Spleen (tissue), 11 donors: ENCODE data around the gene RFX1. TPM values are rescaled to one million over a fixed set of nuclear protein-coding genes. Genes with fewer than 3 reads are reported as not detected.

Source experiments
- DNase-seq: peaks from one replicate; pipeline ENCODE4 v3.0.0-alpha.2; 2020
- H3K27ac ChIP-seq, 8 donors: fragments of 200-600 bp; sonication (generic) in 7 of 8; 1 replicate in 4 of 8; 2 replicates in 4 of 8; pipeline versions ENCODE4 v1.5.0 to v1.8.0; 2016 to 2021; ENCODE audit warnings: inconsistent platforms in 4 of 8, mild to moderate bottlenecking in 4 of 8, moderate library complexity in 1 of 8
- H3K27me3 ChIP-seq, 7 donors: fragments of 200-600 bp; sonication (generic) in 6 of 7; replicated peaks in 1 of 7; 1 replicate in 4 of 7; 2 replicates in 3 of 7; pipeline versions ENCODE4 v1.5.0 to v1.8.0; 2016 to 2021; ENCODE audit warnings: inconsistent platforms in 3 of 7, mild to moderate bottlenecking in 1 of 7
- H3K36me3 ChIP-seq, 6 donors: fragments of 200-600 bp; sonication (generic) in 5 of 6; 1 replicate in 4 of 6; 2 replicates in 2 of 6; pipeline versions ENCODE4 v1.5.0 to v1.8.0; 2016 to 2021; ENCODE audit warnings: inconsistent platforms in 2 of 6
- H3K4me1 ChIP-seq, 6 donors: fragments of 200-600 bp; sonication (generic) in 5 of 6; 1 replicate in 3 of 6; 2 replicates in 3 of 6; pipeline versions ENCODE4 v1.5.0 to v1.8.0; 2016 to 2021; ENCODE audit warnings: inconsistent platforms in 3 of 6
- H3K4me3 ChIP-seq, 8 donors: fragments of 200-600 bp; sonication (generic) in 7 of 8; 1 replicate in 4 of 8; 2 replicates in 4 of 8; pipeline versions ENCODE4 v1.5.0 to v1.8.0; 2016 to 2021; ENCODE audit warnings: inconsistent platforms in 4 of 8, mild to moderate bottlenecking in 4 of 8, moderate library complexity in 2 of 8
- H3K9me3 ChIP-seq, 8 donors: fragments of 200-600 bp; sonication (generic) in 7 of 8; 1 replicate in 4 of 8; 2 replicates in 4 of 8; pipeline versions ENCODE4 v1.5.0 to v1.8.0; 2016 to 2021; ENCODE audit warnings: inconsistent platforms in 4 of 8
- CTCF ChIP-seq, 11 experiments: fragments of 200-600 bp in 7 of 11; fragments of 450-650 bp in 4 of 11; sonication (generic) in 4 of 11; IDR thresholded peaks in 8 of 11; conservative IDR thresholded peaks in 3 of 11; 1 replicate in 7 of 11; 2 replicates in 4 of 11; pipeline versions ENCODE4 v1.4.0 to v1.8.0; 2016 to 2021; ENCODE audit warnings: antibody characterized with exemption in 11 of 11, inconsistent platforms in 4 of 11, mild to moderate bottlenecking in 1 of 11
- POLR2A ChIP-seq, 3 donors: fragments of 450-650 bp; IDR thresholded peaks; one replicate each; pipeline ENCODE4 v1.5.1; 2017; ENCODE audit warnings: antibody characterized with exemption in 3 of 3, mild to moderate bottlenecking in 1 of 3
- POLR2AphosphoS5 ChIP-seq, 3 donors: sonication (generic); formaldehyde crosslinking; IDR thresholded peaks; one replicate each; pipeline ENCODE4 v1.5.1; 2017; ENCODE audit warnings: antibody characterized with exemption in 3 of 3
- WGBS, 5 donors: extraction: QIAGEN DNeasy Blood & Tissue Kit in 3 of 5; methylation state at CpG; one replicate each; pipeline versions ENCODE4 v1.1.5 to v1.1.7; 2013 to 2018; 5-methylcytosine and 5-hydroxymethylcytosine counted together
- intact Hi-C: fragments of 100-400 bp; cut with DNase I; formaldehyde crosslinking; loops from one replicate; pipeline ENCODE4 v1.15.0; 2023; ENCODE audit warnings: low total_unique reads
- polyA plus RNA-seq, 3 donors: library from polyadenylated mRNA; stranded (reverse); fragments of 200-250 nt; gene quantifications; one replicate each; pipeline ENCODE4 v1.2.1, GENCODE V29; 2013
- total RNA-seq, 7 donors: library from RNA; depleted of rRNA in 3 of 7; stranded (reverse); fragments of >200 nt in 3 of 7; fragmentation: NEBNext Ultra II Directional in 4 of 7; extraction: Animal tissue kit (Norgen Biotek cat#: 25700) in 4 of 7; gene quantifications; one replicate each; pipeline versions ENCODE4 v1.1.0 to v1.2.1, GENCODE V29; 2016 to 2021
- donor health status: healthy with polysubstance abuse.
- donor health status: DM: no; HTN: no; CAD: no; lungs with moderate emphysema.
- donor health status: DM: no; HTN: no; CAD: no.
- donor health status: Bipolar disorder and iron deficiency.
- donor health status: healthy.
- donor health status: DM: no; HTN: no; CAD: no.
- donor health status: DM: yes; HTN: yes; CAD: no.

The RFX1 gene
- total and polyA plus RNA-seq, 10 donors = 2.2 to 22.4 (median 10.9) TPM

- Histone ChIP-seq H3K4me3 (no peak overlapping the region), H3K36me3 (peaks cover 0 to 100% (median 71%) of the 10 kb centered on the region in 6 donors), H3K27ac (no peak overlapping the region), H3K9me3 (peaks cover 0 to 12% (median 4%) of the 10 kb centered on the region in 8 donors), H3K4me1 (peaks cover 0 to 8% (median 0%) of the 10 kb centered on the region in 6 donors), H3K27me3 (no peaks in the 10 kb centered on the region)
- intact Hi-C loops = no loop called here
- no peak for DNase-seq
- WGBS, 5 donors = 90 to 97% (median 94%) methylated on average over 23 to 34 of the region's 34 CpGs
- no peak for TF ChIP-seq POLR2A (IDR thresholded peaks at IDR 0.05)
- TF ChIP-seq POLR2AphosphoS5 (IDR thresholded peaks at IDR 0.05) = no peak
- TF ChIP-seq CTCF (IDR thresholded peaks at IDR 0.05 in 8 of 11, conservative IDR thresholded peaks at IDR 0.05 in 3 of 11) = no peak
These were observed 87.3 kb downstream of the RFX1 start for GRCh38 chr19:13918726-13919411.

- Histone ChIP-seq H3K27ac (no peak overlapping the region), H3K4me1 (peaks cover 0 to 8% (median 0%) of the 10 kb centered on the region in 6 donors), H3K36me3 (peaks cover 3 to 100% (median 72%) of the 10 kb centered on the region in 6 donors), H3K27me3 (no peaks in the 10 kb centered on the region), H3K9me3 (peaks cover 0 to 12% (median 4%) of the 10 kb centered on the region in 8 donors), H3K4me3 (no peak overlapping the region)
- peak in 1 of 3 donors; percentile 30 for TF ChIP-seq POLR2AphosphoS5 (IDR thresholded peaks at IDR 0.05)
- TF ChIP-seq CTCF (IDR thresholded peaks at IDR 0.05 in 8 of 11, conservative IDR thresholded peaks at IDR 0.05 in 3 of 11) = no peak
- intact Hi-C loops = no loop called here
- 79 to 96% (median 86%) methylated on average over 14 of the region's 14 CpGs for WGBS, 5 donors
- no peak for DNase-seq
These were observed 88.2 kb downstream of the RFX1 start for GRCh38 chr19:13917888-13918406.

GRCh38 chr19:13914777-13915176 is 91.3 kb downstream of the RFX1 start:
- Histone ChIP-seq H3K27me3 (no peaks in the 10 kb centered on the region), H3K9me3 (no peaks in the 10 kb centered on the region), H3K4me1 (peaks cover 0 to 8% (median 0%) of the 10 kb centered on the region in 6 donors), H3K4me3 (no peak overlapping the region), H3K36me3 (peaks cover 3 to 100% (median 63%) of the 10 kb centered on the region in 6 donors), H3K27ac (no peak overlapping the region)
- intact Hi-C loops = no loop called here
- DNase-seq = no peak
- 88 to 94% (median 91%) methylated on average over 3 of the region's 3 CpGs for WGBS, 5 donors
- no peak for TF ChIP-seq CTCF (IDR thresholded peaks at IDR 0.05 in 8 of 11, conservative IDR thresholded peaks at IDR 0.05 in 3 of 11)
- TF ChIP-seq POLR2AphosphoS5 (IDR thresholded peaks at IDR 0.05) = no peak
- TF ChIP-seq POLR2A (IDR thresholded peaks at IDR 0.05) = no peak

- intact Hi-C loops = no loop called here
- H3K27ac ChIP-seq = no peak overlapping the region
- H3K4me1 ChIP-seq = peaks cover 0 to 8% (median 0%) of the 10 kb centered on the region in 6 donors
- H3K9me3 ChIP-seq = no peaks in the 10 kb centered on the region
- H3K4me3 ChIP-seq = no peak overlapping the region
- peaks cover 3 to 94% (median 53%) of the 10 kb centered on the region in 6 donors for H3K36me3 ChIP-seq
- no peak for TF ChIP-seq POLR2A (IDR thresholded peaks at IDR 0.05)
- TF ChIP-seq CTCF (IDR thresholded peaks at IDR 0.05 in 8 of 11, conservative IDR thresholded peaks at IDR 0.05 in 3 of 11) = no peak
- no peak for TF ChIP-seq POLR2AphosphoS5 (IDR thresholded peaks at IDR 0.05)
- DNase-seq = no peak
- WGBS, 5 donors = 94 to 97% (median 97%) methylated on average over 12 to 17 of the region's 17 CpGs
- H3K27me3 ChIP-seq = no peaks in the 10 kb centered on the region
These were observed 92.8 kb downstream of the RFX1 start for GRCh38 chr19:13913352-13913751.
